Hepatocyte (in vitro differentiated cells): ENCODE results near the gene C7orf57.

Experiments
- EZH2 ChIP-seq: fragments of 200-600 bp; sonication (generic); IDR thresholded peaks from 2 replicates; pipeline ENCODE4 v1.6.1; 2016; ENCODE audit warnings: antibody characterized with exemption, mild to moderate bottlenecking, borderline replicate concordance
- EZH2phosphoT487 ChIP-seq: fragments of 200-600 bp; sonication (generic); IDR thresholded peaks from one replicate; pipeline ENCODE4 v1.6.1; 2018; ENCODE audit warnings: antibody characterized with exemption, mild to moderate bottlenecking, low read depth, moderate library complexity; ENCODE audit not compliant: unreplicated experiment, severe bottlenecking
- TF ChIP-seq, protein P1 (sequence below): fragments of 200-600 bp; sonication (generic); IDR thresholded peaks from 2 replicates; pipeline ENCODE4 v1.5.1; 2016; ENCODE audit warnings: antibody characterized with exemption, mild to moderate bottlenecking; ENCODE audit not compliant: poor library complexity

DNA sequence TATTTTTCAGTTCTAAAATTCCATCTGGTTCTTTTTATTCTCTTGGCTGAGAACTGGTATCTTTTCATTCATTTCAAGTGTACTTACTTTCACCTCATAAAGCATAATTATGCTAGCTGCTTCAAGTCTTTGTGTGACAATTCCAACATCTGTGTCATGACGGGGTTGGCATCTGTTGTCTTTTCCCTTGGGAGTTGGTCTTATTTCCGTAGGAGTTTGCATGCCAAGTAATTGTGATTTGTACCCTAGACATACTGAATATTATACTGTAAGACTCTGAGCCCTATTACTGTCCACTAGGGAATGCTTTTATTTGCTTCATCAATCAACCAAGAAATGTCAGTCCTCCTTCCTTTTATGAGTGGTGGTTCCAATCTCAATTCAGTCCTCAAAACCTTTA is 31.3 kb upstream of the C7orf57 start:
- TF ChIP-seq, protein P1, sequence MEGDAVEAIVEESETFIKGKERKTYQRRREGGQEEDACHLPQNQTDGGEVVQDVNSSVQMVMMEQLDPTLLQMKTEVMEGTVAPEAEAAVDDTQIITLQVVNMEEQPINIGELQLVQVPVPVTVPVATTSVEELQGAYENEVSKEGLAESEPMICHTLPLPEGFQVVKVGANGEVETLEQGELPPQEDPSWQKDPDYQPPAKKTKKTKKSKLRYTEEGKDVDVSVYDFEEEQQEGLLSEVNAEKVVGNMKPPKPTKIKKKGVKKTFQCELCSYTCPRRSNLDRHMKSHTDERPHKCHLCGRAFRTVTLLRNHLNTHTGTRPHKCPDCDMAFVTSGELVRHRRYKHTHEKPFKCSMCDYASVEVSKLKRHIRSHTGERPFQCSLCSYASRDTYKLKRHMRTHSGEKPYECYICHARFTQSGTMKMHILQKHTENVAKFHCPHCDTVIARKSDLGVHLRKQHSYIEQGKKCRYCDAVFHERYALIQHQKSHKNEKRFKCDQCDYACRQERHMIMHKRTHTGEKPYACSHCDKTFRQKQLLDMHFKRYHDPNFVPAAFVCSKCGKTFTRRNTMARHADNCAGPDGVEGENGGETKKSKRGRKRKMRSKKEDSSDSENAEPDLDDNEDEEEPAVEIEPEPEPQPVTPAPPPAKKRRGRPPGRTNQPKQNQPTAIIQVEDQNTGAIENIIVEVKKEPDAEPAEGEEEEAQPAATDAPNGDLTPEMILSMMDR, result no peak
- no peak for TF ChIP-seq EZH2
- TF ChIP-seq EZH2phosphoT487, result no peak
